OCI-LY7 (cell line): ENCODE results near the gene IMPA2. TPM values are rescaled to one million over a fixed set of nuclear protein-coding genes. Genes with fewer than 3 reads are reported as not detected.

ENCODE experiments used
- BruUV-seq: library from RNA; stranded (reverse); fragments of 400-500 nt; replicated peaks from 2 replicates; lab custom pipeline; 2021; lab: Mats Ljungman, UMichigan
- CTCF ChIA-PET: fragments of 300-600 bp; sonication (Branson Sonifier 250); formaldehyde crosslinking; loops from one replicate; lab custom pipeline; 2022; ENCODE audit warnings: antibody characterized with exemption; ENCODE audit not compliant: unreplicated experiment; lab: Charles Lee
- POLR2A ChIA-PET: fragments of 300-600 bp; sonication (Branson Sonifier 250); formaldehyde crosslinking; loops from one replicate; lab custom pipeline; 2022; ENCODE audit warnings: antibody characterized with exemption; lab: Charles Lee
- DNase-seq: peaks from one replicate; pipeline ENCODE4 v3.0.0-alpha.2; 2015; ENCODE audit warnings: low spot score
- H2AFZ ChIP-seq: fragments of 200-600 bp; sonication (generic), shearing (Covaris generic); 2 replicates; pipeline ENCODE4 v1.6.1; 2014; ENCODE audit warnings: mild to moderate bottlenecking, antibody characterized with exemption, low read length, moderate library complexity
- H3K27ac ChIP-seq: fragments of 200-600 bp; sonication (generic); 2 replicates; pipeline ENCODE4 v1.5.1; 2014; ENCODE audit warnings: mixed run types, low read depth, mild to moderate bottlenecking, moderate library complexity, low read length, inconsistent platforms; ENCODE audit not compliant: poor library complexity, severe bottlenecking
- H3K36me3 ChIP-seq: fragments of 200-600 bp; sonication (generic); 2 replicates; pipeline ENCODE4 v1.6.1; 2014; ENCODE audit warnings: mild to moderate bottlenecking, antibody characterized with exemption, low read length, moderate library complexity, mixed read lengths; ENCODE audit not compliant: insufficient read depth
- H3K4me1 ChIP-seq: fragments of 200-600 bp; sonication (generic); 2 replicates; pipeline ENCODE4 v1.5.1; 2014; ENCODE audit warnings: mild to moderate bottlenecking, low read length; ENCODE audit not compliant: insufficient read depth, poor library complexity, severe bottlenecking
- H3K4me2 ChIP-seq: fragments of 200-600 bp; sonication (generic); 2 replicates; pipeline ENCODE4 v1.6.1; 2014; ENCODE audit warnings: mild to moderate bottlenecking, low read length
- H3K4me3 ChIP-seq: fragments of 200-600 bp; sonication (generic); 2 replicates; pipeline ENCODE4 v1.5.1; 2014; ENCODE audit warnings: mild to moderate bottlenecking, low read depth, low read length; ENCODE audit not compliant: poor library complexity, severe bottlenecking
- H3K79me2 ChIP-seq: fragments of 200-600 bp; sonication (generic); 2 replicates; pipeline ENCODE4 v1.6.1; 2016; ENCODE audit warnings: low read depth, mild to moderate bottlenecking, low read length, moderate library complexity, mixed read lengths; ENCODE audit not compliant: insufficient read depth
- H3K9me2 ChIP-seq: fragments of 200-600 bp; sonication (generic); 2 replicates; pipeline ENCODE4 v1.6.1; 2016; ENCODE audit warnings: mild to moderate bottlenecking, low read length, mixed read lengths; ENCODE audit not compliant: insufficient read depth
- H3K9me3 ChIP-seq: fragments of 200-600 bp; sonication (generic); 2 replicates; pipeline ENCODE4 v1.6.1; 2014; ENCODE audit warnings: mild to moderate bottlenecking, mixed run types, low read length, mixed read lengths
- H4K20me1 ChIP-seq: fragments of 200-600 bp; sonication (generic); 2 replicates; pipeline ENCODE4 v1.6.1; 2014; ENCODE audit warnings: mild to moderate bottlenecking, antibody characterized with exemption, low read length, moderate library complexity, mixed read lengths; ENCODE audit not compliant: insufficient read depth
- CTCF ChIP-seq: fragments of 200-600 bp; sonication (generic); conservative IDR thresholded peaks from 2 replicates; pipeline ENCODE4 v1.5.1; 2014; ENCODE audit warnings: mild to moderate bottlenecking, antibody characterized with exemption, low read length, moderate library complexity, mixed read lengths
- EZH2phosphoT487 ChIP-seq: fragments of 200-600 bp; sonication (generic); IDR thresholded peaks from 2 replicates; pipeline ENCODE4 v1.6.1; 2018; ENCODE audit warnings: low read depth, borderline replicate concordance, mild to moderate bottlenecking, mixed run types, antibody characterized with exemption, low read length, moderate library complexity, mixed read lengths
- intact Hi-C: fragments of 100-400 bp; cut with micrococcal nuclease; formaldehyde crosslinking; loops from one replicate; pipeline ENCODE4 v1.10.0; 2022; ENCODE audit not compliant: unreplicated experiment
- total RNA-seq, 2 experiments: library from RNA; depleted of rRNA in 1 of 2; stranded (reverse); fragments of >200 nt in 1 of 2; shearing (Covaris generic) in 1 of 2; gene quantifications; 2 replicates each; pipeline ENCODE4 v1.2.3, GENCODE V29; 2014 to 2022

IMPA2 gene
- total RNA-seq, 2 experiments from 2014 or later = 51.9 to 59.0 TPM

- no TSS peak for BruUV-seq
- peaks cover 4% of the 10 kb centered on the region for H3K4me1 ChIP-seq
- CTCF ChIA-PET = interaction anchor here (0.9 kb wide), 1 partner anchor 10 kb away, joined by 3 read pairs; no protein-coding TSS in a partner anchor
- peaks cover 9% of the 10 kb centered on the region for H3K36me3 ChIP-seq
- POLR2A ChIA-PET = interaction anchor here (0.5 to 1.5 kb wide), 5 partner anchors 16 to 637 kb away, joined by 3 to 5 read pairs (median 3); no protein-coding TSS in a partner anchor
- no peaks in the 10 kb centered on the region for H4K20me1 ChIP-seq
- H2AFZ ChIP-seq = no peak overlapping the region
- no peak overlapping the region for H3K4me3 ChIP-seq
- H3K27ac ChIP-seq = no peak overlapping the region
- no peak for TF ChIP-seq EZH2phosphoT487
- no peak for TF ChIP-seq CTCF
- H3K9me2 ChIP-seq = no peaks in the 10 kb centered on the region
- intact Hi-C loops = no loop called here
- no peaks in the 10 kb centered on the region for H3K79me2 ChIP-seq
- no peak for DNase-seq
- H3K4me2 ChIP-seq = no peak overlapping the region
- no peaks in the 10 kb centered on the region for H3K9me3 ChIP-seq
Measured at GRCh38 chr18:12005538-12006487, 24.5 kb downstream of the IMPA2 start.

GRCh38 chr18:12006488-12006840 is 25.2 kb downstream of the IMPA2 start:
- Histone ChIP-seq H3K4me2 (no peak overlapping the region), H2AFZ (no peak overlapping the region), H3K27ac (no peak overlapping the region), H3K9me3 (no peaks in the 10 kb centered on the region), H3K4me1 (peaks cover 4% of the 10 kb centered on the region), H3K9me2 (no peaks in the 10 kb centered on the region), H3K4me3 (no peak overlapping the region), H4K20me1 (no peaks in the 10 kb centered on the region), H3K79me2 (no peaks in the 10 kb centered on the region), H3K36me3 (peaks cover 6% of the 10 kb centered on the region)
- DNase-seq = no peak
- ChIA-PET CTCF (no interaction called here), POLR2A (interaction anchor here (0.5 to 1.5 kb wide), 2 partner anchors 15 to 226 kb away, joined by 3 read pairs; no protein-coding TSS in a partner anchor)
- BruUV-seq = no TSS peak
- TF ChIP-seq CTCF = no peak
- TF ChIP-seq EZH2phosphoT487 = no peak
- intact Hi-C loops = no loop called here

GRCh38 chr18:12007063-12007462 is 25.8 kb downstream of the IMPA2 start:
- Histone ChIP-seq H3K4me2 (no peak overlapping the region), H3K4me1 (peaks cover 4% of the 10 kb centered on the region), H3K36me3 (peaks cover 4% of the 10 kb centered on the region), H3K4me3 (no peak overlapping the region), H3K27ac (no peak overlapping the region), H3K79me2 (no peaks in the 10 kb centered on the region), H3K9me2 (no peaks in the 10 kb centered on the region), H3K9me3 (no peaks in the 10 kb centered on the region), H4K20me1 (no peaks in the 10 kb centered on the region), H2AFZ (no peak overlapping the region)
- POLR2A ChIA-PET = interaction anchor here (0.6 kb wide), 1 partner anchor 116 kb away, joined by 3 read pairs; no protein-coding TSS in a partner anchor
- intact Hi-C loops = no loop called here
- DNase-seq = no peak
- no TSS peak for BruUV-seq
- CTCF ChIA-PET = no interaction called here
- TF ChIP-seq CTCF (no peak), EZH2phosphoT487 (no peak)
